ENCODE data around the gene DPP7.

The DPP7 gene

GRCh38 chr9:137070201-137070905 lies 44.2 kb downstream of the DPP7 start, which contains the start of gene SAPCD2:
Gene SAPCD2, minus strand, starts transcription at chr9:137070557. Its CDS starts 97 bp downstream, at chr9:137070460.
- in situ Hi-C loops (cut with MboI; ENCODE audit: low pct_unique_long_range_greater_than_20kb, low sequenced_read_pairs, unreplicated experiment), result no loop called here
- peak; percentile 95 for DNase-seq (ENCODE audit: low spot score)
- TF ChIP-seq, protein P1, sequence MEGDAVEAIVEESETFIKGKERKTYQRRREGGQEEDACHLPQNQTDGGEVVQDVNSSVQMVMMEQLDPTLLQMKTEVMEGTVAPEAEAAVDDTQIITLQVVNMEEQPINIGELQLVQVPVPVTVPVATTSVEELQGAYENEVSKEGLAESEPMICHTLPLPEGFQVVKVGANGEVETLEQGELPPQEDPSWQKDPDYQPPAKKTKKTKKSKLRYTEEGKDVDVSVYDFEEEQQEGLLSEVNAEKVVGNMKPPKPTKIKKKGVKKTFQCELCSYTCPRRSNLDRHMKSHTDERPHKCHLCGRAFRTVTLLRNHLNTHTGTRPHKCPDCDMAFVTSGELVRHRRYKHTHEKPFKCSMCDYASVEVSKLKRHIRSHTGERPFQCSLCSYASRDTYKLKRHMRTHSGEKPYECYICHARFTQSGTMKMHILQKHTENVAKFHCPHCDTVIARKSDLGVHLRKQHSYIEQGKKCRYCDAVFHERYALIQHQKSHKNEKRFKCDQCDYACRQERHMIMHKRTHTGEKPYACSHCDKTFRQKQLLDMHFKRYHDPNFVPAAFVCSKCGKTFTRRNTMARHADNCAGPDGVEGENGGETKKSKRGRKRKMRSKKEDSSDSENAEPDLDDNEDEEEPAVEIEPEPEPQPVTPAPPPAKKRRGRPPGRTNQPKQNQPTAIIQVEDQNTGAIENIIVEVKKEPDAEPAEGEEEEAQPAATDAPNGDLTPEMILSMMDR (IDR thresholded peaks at IDR 0.05; ENCODE audit: extremely low read depth, insufficient read depth, missing control alignments), result no peak

DNA sequence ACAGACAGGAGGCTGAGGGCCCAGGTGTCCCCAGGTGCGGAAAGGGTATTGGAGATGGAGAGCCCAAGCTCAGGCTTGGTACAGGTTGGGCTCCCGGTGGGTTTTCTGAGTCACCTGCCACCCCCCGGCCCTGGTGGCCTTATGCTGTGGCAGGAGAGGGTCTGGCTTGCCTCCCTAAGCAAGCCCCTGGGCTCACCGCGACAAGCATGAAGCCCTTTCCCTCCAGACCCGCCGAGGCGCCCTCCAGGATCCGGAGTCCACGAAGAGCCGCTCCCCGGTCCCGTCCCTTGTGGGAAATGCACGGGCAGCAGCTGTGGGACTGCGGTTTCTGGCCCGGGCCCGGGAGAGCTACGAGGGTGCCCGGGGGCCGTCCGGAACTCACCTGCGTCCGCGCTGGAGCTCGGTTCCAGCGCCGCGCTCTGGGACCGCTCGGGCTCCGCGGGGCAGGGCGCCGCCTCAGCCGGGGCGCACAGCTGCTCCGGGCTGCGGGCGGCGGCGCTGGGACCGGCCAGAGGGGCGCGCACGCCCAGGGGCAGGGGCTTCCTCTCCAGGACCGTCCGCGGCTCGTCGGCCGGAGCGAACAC lies 44.9 kb downstream of the DPP7 start:
- DNase-seq (ENCODE audit: low spot score), result no peak
- in situ Hi-C loops (cut with MboI; ENCODE audit: low pct_unique_long_range_greater_than_20kb, low sequenced_read_pairs, unreplicated experiment), result no loop called here
- TF ChIP-seq, protein P1 (IDR thresholded peaks at IDR 0.05; ENCODE audit: extremely low read depth, insufficient read depth, missing control alignments), result no peak

DNA sequence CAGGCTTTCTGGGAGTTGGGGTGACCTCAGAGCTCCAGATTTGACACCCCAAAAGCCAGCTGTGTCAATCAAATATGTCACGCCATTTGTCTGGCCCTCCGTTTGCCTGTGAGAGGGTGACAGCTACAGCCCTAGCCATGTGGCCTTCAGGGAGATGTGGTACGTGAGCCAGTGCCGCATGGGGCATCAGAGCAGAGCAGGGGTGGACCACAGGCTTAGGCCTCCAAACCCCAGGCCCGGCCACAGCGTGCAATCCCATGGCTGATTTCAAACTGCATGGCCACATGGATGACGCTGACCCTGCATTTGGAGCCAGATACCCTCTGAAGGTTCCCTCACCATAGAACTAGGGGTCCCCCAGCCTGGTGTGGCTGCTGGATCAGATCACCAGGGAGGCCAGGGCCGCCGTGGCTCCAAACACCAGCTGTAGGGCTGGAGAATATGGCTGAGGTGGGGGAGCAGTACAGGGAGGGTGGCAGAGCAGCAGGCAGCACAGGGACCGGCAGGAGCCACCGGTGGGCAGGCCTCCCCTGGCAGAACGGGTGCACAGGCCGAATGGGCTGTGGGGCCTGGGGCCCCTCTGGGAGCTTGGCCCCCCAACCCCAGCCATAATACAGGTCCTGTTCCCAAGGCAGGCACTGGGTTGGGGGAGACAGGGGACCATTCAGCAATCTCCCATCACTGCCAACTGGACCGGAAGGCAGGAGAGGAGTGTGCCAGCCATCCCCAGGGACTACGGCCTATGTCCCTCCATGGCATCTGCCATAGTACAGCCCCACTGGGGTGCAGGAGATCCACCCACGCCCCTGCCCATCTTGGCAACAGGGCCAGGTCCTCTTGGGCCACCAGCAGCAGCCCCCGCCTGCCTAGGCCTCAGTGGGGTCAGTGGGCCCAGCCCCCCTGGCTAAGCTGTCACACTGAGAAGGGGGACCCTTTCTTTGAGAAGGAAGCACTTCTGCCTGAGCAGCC lies 45.7 kb downstream of the DPP7 start:
- TF ChIP-seq, protein P1 (IDR thresholded peaks at IDR 0.05; ENCODE audit: extremely low read depth, insufficient read depth, missing control alignments), result no peak
- no peak for DNase-seq (ENCODE audit: low spot score)
- in situ Hi-C loops (cut with MboI; ENCODE audit: low pct_unique_long_range_greater_than_20kb, low sequenced_read_pairs, unreplicated experiment), result no loop called here

GRCh38 chr9:137067860-137068538 lies 46.5 kb downstream of the DPP7 start:
- in situ Hi-C loops (cut with MboI; ENCODE audit: low pct_unique_long_range_greater_than_20kb, low sequenced_read_pairs, unreplicated experiment), result no loop called here
- peak; percentile 92 for DNase-seq (ENCODE audit: low spot score)
- TF ChIP-seq, protein P1 (IDR thresholded peaks at IDR 0.05; ENCODE audit: extremely low read depth, insufficient read depth, missing control alignments), result peak; percentile 86

DNA sequence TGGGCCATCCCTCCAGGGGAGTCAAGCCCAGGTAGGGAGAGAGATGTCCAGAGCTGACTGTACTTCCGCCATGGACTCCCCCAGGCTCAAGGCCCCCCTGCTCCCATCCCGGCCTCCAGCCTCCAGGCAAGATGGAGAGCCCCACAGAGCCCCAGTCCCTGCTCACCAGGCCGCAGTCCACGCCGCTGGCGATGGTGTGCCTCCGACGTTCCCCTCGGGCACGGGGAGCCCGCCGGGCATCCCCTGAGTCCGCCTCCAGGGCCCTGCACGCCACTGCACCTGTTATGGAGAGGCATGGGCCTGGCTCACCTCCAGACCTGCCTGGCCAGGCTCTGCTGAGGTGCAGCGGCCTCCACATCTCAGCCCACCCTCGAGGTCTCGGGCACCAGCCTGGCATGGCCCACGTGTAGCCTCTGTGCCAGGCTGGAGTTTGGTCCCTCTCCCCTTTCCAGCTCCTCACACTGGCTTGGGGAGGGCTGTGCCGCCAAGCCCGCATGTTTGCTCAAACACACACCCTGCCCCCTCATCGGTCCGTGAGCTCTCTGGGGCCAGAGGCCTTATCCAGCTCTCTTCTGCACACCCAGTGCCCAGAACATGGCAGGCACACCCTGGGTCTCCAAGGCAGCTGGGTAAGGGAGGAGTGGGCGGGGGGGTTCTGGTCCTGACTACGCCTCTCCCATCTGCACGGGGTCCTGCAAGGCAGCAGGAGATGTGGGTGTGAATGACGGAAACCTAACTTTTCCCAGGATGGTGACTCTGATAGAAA lies 48.3 kb downstream of the DPP7 start:
- TF ChIP-seq, protein P1 (IDR thresholded peaks at IDR 0.05; ENCODE audit: extremely low read depth, insufficient read depth, missing control alignments), result no peak
- DNase-seq (ENCODE audit: low spot score), result no peak
- in situ Hi-C loops (cut with MboI; ENCODE audit: low pct_unique_long_range_greater_than_20kb, low sequenced_read_pairs, unreplicated experiment), result no loop called here

Measured in GM13977 (cell line).